ENCODE results near the gene TSPAN17. TPM values are rescaled to one million over a fixed set of nuclear protein-coding genes. Genes with fewer than 3 reads are reported as not detected.

TSPAN17 gene
- total RNA-seq, 1 donor from 2014 or later, result 33.9 TPM

GRCh38 chr5:176637556-176637955 lies 9.7 kb upstream of the TSPAN17 start:
- no peak overlapping the region for H3K4me3 Mint-ChIP-seq (ENCODE audit: low read depth)
- peaks cover 41% of the 10 kb centered on the region for H3K27me3 Mint-ChIP-seq (ENCODE audit: low read depth)
- no peaks in the 10 kb centered on the region for H3K36me3 Mint-ChIP-seq (ENCODE audit: low read depth)
- no peak for DNase-seq (ENCODE audit: low spot score)
- H3K27ac Mint-ChIP-seq, result no peak overlapping the region
- H3K9me3 Mint-ChIP-seq, result no peaks in the 10 kb centered on the region
- intact Hi-C loops (cut with micrococcal nuclease), result no loop called here
- H3K4me1 Mint-ChIP-seq (ENCODE audit: low read depth), result peaks cover 4% of the 10 kb centered on the region

- peaks cover 35% of the 10 kb centered on the region for H3K27me3 Mint-ChIP-seq (ENCODE audit: low read depth)
- no peak for DNase-seq (ENCODE audit: low spot score)
- no peak overlapping the region for H3K27ac Mint-ChIP-seq
- H3K9me3 Mint-ChIP-seq, result no peaks in the 10 kb centered on the region
- H3K4me3 Mint-ChIP-seq (ENCODE audit: low read depth), result no peak overlapping the region
- peaks cover 4% of the 10 kb centered on the region for H3K4me1 Mint-ChIP-seq (ENCODE audit: low read depth)
- intact Hi-C loops (cut with micrococcal nuclease), result no loop called here
- H3K36me3 Mint-ChIP-seq (ENCODE audit: low read depth), result no peaks in the 10 kb centered on the region
Measured at GRCh38 chr5:176638437-176638836, 8.8 kb upstream of the TSPAN17 start.

- DNase-seq (ENCODE audit: low spot score), result no peak
- H3K4me1 Mint-ChIP-seq (ENCODE audit: low read depth), result no peaks in the 10 kb centered on the region
- no peak overlapping the region for H3K4me3 Mint-ChIP-seq (ENCODE audit: low read depth)
- H3K27me3 Mint-ChIP-seq (ENCODE audit: low read depth), result peaks cover 27% of the 10 kb centered on the region
- H3K36me3 Mint-ChIP-seq (ENCODE audit: low read depth), result no peaks in the 10 kb centered on the region
- intact Hi-C loops (cut with micrococcal nuclease), result no loop called here
- H3K27ac Mint-ChIP-seq, result no peak overlapping the region
- H3K9me3 Mint-ChIP-seq, result no peaks in the 10 kb centered on the region
Measured at GRCh38 chr5:176639208-176639607, 8.1 kb upstream of the TSPAN17 start.

GRCh38 chr5:176639981-176640380 lies 7.3 kb upstream of the TSPAN17 start:
- Mint-ChIP-seq H3K36me3 (ENCODE audit: low read depth) (no peaks in the 10 kb centered on the region), H3K4me1 (ENCODE audit: low read depth) (no peaks in the 10 kb centered on the region), H3K27me3 (ENCODE audit: low read depth) (peaks cover 22% of the 10 kb centered on the region), H3K9me3 (no peaks in the 10 kb centered on the region), H3K4me3 (ENCODE audit: low read depth) (no peak overlapping the region), H3K27ac (no peak overlapping the region)
- no peak for DNase-seq (ENCODE audit: low spot score)
- intact Hi-C loops (cut with micrococcal nuclease), result no loop called here

- H3K4me1 Mint-ChIP-seq (ENCODE audit: low read depth), result no peaks in the 10 kb centered on the region
- no peak overlapping the region for H3K27ac Mint-ChIP-seq
- H3K36me3 Mint-ChIP-seq (ENCODE audit: low read depth), result no peaks in the 10 kb centered on the region
- no peak overlapping the region for H3K4me3 Mint-ChIP-seq (ENCODE audit: low read depth)
- no peak for DNase-seq (ENCODE audit: low spot score)
- peaks cover 17% of the 10 kb centered on the region for H3K27me3 Mint-ChIP-seq (ENCODE audit: low read depth)
- no peaks in the 10 kb centered on the region for H3K9me3 Mint-ChIP-seq
- intact Hi-C loops (cut with micrococcal nuclease), result no loop called here
Measured at GRCh38 chr5:176640616-176641015, 6.7 kb upstream of the TSPAN17 start.

- peaks cover 11% of the 10 kb centered on the region for H3K4me1 Mint-ChIP-seq (ENCODE audit: low read depth)
- no peak overlapping the region for H3K27ac Mint-ChIP-seq
- DNase-seq (ENCODE audit: low spot score), result no peak
- H3K4me3 Mint-ChIP-seq (ENCODE audit: low read depth), result no peak overlapping the region
- intact Hi-C loops (cut with micrococcal nuclease), result no loop called here
- H3K27me3 Mint-ChIP-seq (ENCODE audit: low read depth), result peaks cover 5% of the 10 kb centered on the region
- H3K36me3 Mint-ChIP-seq (ENCODE audit: low read depth), result no peaks in the 10 kb centered on the region
- no peaks in the 10 kb centered on the region for H3K9me3 Mint-ChIP-seq
Measured at GRCh38 chr5:176642675-176643490, 4.4 kb upstream of the TSPAN17 start.

GRCh38 chr5:176643491-176644219 lies 3.6 kb upstream of the TSPAN17 start:
- Mint-ChIP-seq H3K4me3 (ENCODE audit: low read depth) (no peak overlapping the region), H3K36me3 (ENCODE audit: low read depth) (peaks cover 2% of the 10 kb centered on the region), H3K27ac (no peak overlapping the region), H3K4me1 (ENCODE audit: low read depth) (peaks cover 16% of the 10 kb centered on the region), H3K27me3 (ENCODE audit: low read depth) (no peaks in the 10 kb centered on the region), H3K9me3 (no peaks in the 10 kb centered on the region)
- intact Hi-C loops (cut with micrococcal nuclease), result no loop called here
- no peak for DNase-seq (ENCODE audit: low spot score)

- Mint-ChIP-seq H3K36me3 (ENCODE audit: low read depth) (peaks cover 5% of the 10 kb centered on the region), H3K9me3 (no peaks in the 10 kb centered on the region), H3K27ac (no peak overlapping the region), H3K4me3 (ENCODE audit: low read depth) (no peak overlapping the region), H3K4me1 (ENCODE audit: low read depth) (peaks cover 23% of the 10 kb centered on the region), H3K27me3 (ENCODE audit: low read depth) (no peaks in the 10 kb centered on the region)
- intact Hi-C loops (cut with micrococcal nuclease), result no loop called here
- no peak for DNase-seq (ENCODE audit: low spot score)
Measured at GRCh38 chr5:176644294-176644693, 3.0 kb upstream of the TSPAN17 start.

GRCh38 chr5:176644878-176645670 lies 2.2 kb upstream of the TSPAN17 start:
- Mint-ChIP-seq H3K4me3 (ENCODE audit: low read depth) (no peak overlapping the region), H3K27me3 (ENCODE audit: low read depth) (no peaks in the 10 kb centered on the region), H3K4me1 (ENCODE audit: low read depth) (peaks cover 27% of the 10 kb centered on the region), H3K9me3 (no peaks in the 10 kb centered on the region), H3K27ac (no peak overlapping the region), H3K36me3 (ENCODE audit: low read depth) (peaks cover 5% of the 10 kb centered on the region)
- intact Hi-C loops (cut with micrococcal nuclease), result loop anchor here (5.0 kb wide), 2 partner anchors 33 to 362 kb away; partner anchors contain the start of genes GPRIN1 and UIMC1
- no peak for DNase-seq (ENCODE audit: low spot score)

- intact Hi-C loops (cut with micrococcal nuclease), result loop anchor here (2.0 to 5.0 kb wide), 3 partner anchors 15 to 361 kb away; partner anchors contain the start of genes EIF4E1B, GPRIN1, SNCB and UIMC1
- Mint-ChIP-seq H3K27ac (peak overlapping the region; percentile 75), H3K27me3 (ENCODE audit: low read depth) (no peaks in the 10 kb centered on the region), H3K4me3 (ENCODE audit: low read depth) (peak overlapping the region; percentile 80), H3K36me3 (ENCODE audit: low read depth) (peaks cover 10% of the 10 kb centered on the region), H3K4me1 (ENCODE audit: low read depth) (peaks cover 32% of the 10 kb centered on the region), H3K9me3 (no peaks in the 10 kb centered on the region)
- no peak for DNase-seq (ENCODE audit: low spot score)
Measured at GRCh38 chr5:176646049-176646706, 1.1 kb upstream of the TSPAN17 start.

GRCh38 chr5:176646707-176647029 lies 616 bp upstream of the TSPAN17 start:
- Mint-ChIP-seq H3K36me3 (ENCODE audit: low read depth) (peaks cover 10% of the 10 kb centered on the region), H3K9me3 (no peaks in the 10 kb centered on the region), H3K27ac (peak overlapping the region; percentile 86), H3K27me3 (ENCODE audit: low read depth) (no peaks in the 10 kb centered on the region), H3K4me3 (ENCODE audit: low read depth) (peak overlapping the region; percentile 80), H3K4me1 (ENCODE audit: low read depth) (peaks cover 32% of the 10 kb centered on the region)
- intact Hi-C loops (cut with micrococcal nuclease), result loop anchor here (1.0 to 5.0 kb wide), 4 partner anchors 16 to 361 kb away; partner anchors contain the start of genes EIF4E1B, GPRIN1, RNF44 and SNCB
- DNase-seq (ENCODE audit: low spot score), result no peak

GRCh38 chr5:176647843-176648473 lies 674 bp downstream of the TSPAN17 start:
- intact Hi-C loops (cut with micrococcal nuclease), result loop anchor here (1.0 to 5.0 kb wide), 4 partner anchors 17 to 359 kb away; partner anchors contain the start of genes EIF4E1B, GPRIN1, RNF44 and SNCB
- Mint-ChIP-seq H3K4me1 (ENCODE audit: low read depth) (peaks cover 39% of the 10 kb centered on the region), H3K27ac (peak overlapping the region; percentile 69), H3K36me3 (ENCODE audit: low read depth) (peaks cover 10% of the 10 kb centered on the region), H3K4me3 (ENCODE audit: low read depth) (peak overlapping the region; percentile 82), H3K9me3 (no peaks in the 10 kb centered on the region), H3K27me3 (ENCODE audit: low read depth) (no peaks in the 10 kb centered on the region)
- DNase-seq (ENCODE audit: low spot score), result no peak
